ENCODE data around the gene RPRD1A.

Gene RPRD1A

GRCh38 chr18:35942133-35942532 is 125.2 kb downstream of the RPRD1A start:
- in situ Hi-C loops (cut with HindIII; ENCODE audit: low pct_ligation_motif_present, low pct_unique_long_range_greater_than_20kb, low sequenced_read_pairs) = no loop called here
- DNase-seq = no peak

- in situ Hi-C loops (cut with HindIII; ENCODE audit: low pct_ligation_motif_present, low pct_unique_long_range_greater_than_20kb, low sequenced_read_pairs) = no loop called here
- DNase-seq = no peak
Observed at GRCh38 chr18:35941299-35941698, 126.1 kb downstream of the RPRD1A start.

Data from ACHN (cell line).